GM23248 (cell line): ENCODE results near the gene MMP17. TPM values are rescaled to one million over a fixed set of nuclear protein-coding genes. Genes with fewer than 3 reads are reported as not detected.

ENCODE experiments used
- DNase-seq: peaks from one replicate; pipeline ENCODE4 v3.0.0-alpha.2; 2015
- H2AFZ ChIP-seq: fragments of 200-600 bp; sonication (generic); 2 replicates; pipeline ENCODE4 v1.6.1; 2016; ENCODE audit warnings: antibody characterized with exemption
- H3F3A ChIP-seq: fragments of 200-600 bp; sonication (generic); 2 replicates; pipeline ENCODE4 v1.6.1; 2016; ENCODE audit warnings: mild to moderate bottlenecking, antibody characterized with exemption, mixed run types; ENCODE audit not compliant: insufficient read depth
- H3K27ac ChIP-seq: fragments of 200-600 bp; sonication (generic); 2 replicates; pipeline ENCODE4 v1.5.1; 2016; ENCODE audit warnings: mild to moderate bottlenecking
- H3K27me3 ChIP-seq: fragments of 200-600 bp; sonication (generic); replicated peaks from 2 replicates; pipeline ENCODE4 v1.6.1; 2016; ENCODE audit warnings: mild to moderate bottlenecking; ENCODE audit not compliant: insufficient read depth
- H3K36me3 ChIP-seq: fragments of 200-600 bp; sonication (generic); 2 replicates; pipeline ENCODE4 v1.6.1; 2016; ENCODE audit warnings: low read depth, mild to moderate bottlenecking
- H3K4me1 ChIP-seq: fragments of 200-600 bp; sonication (generic); 2 replicates; pipeline ENCODE4 v1.6.1; 2016; ENCODE audit warnings: mild to moderate bottlenecking; ENCODE audit not compliant: insufficient read depth
- H3K4me2 ChIP-seq: fragments of 200-600 bp; sonication (generic); one replicate; pipeline ENCODE4 v1.6.1; 2016; ENCODE audit warnings: mild to moderate bottlenecking; ENCODE audit not compliant: unreplicated experiment
- H3K4me3 ChIP-seq: fragments of 200-600 bp; sonication (generic); 2 replicates; pipeline ENCODE4 v1.5.1; 2016; ENCODE audit warnings: mild to moderate bottlenecking
- H3K79me2 ChIP-seq: fragments of 200-600 bp; sonication (generic); 2 replicates; pipeline ENCODE4 v1.6.1; 2016; ENCODE audit warnings: mild to moderate bottlenecking; ENCODE audit not compliant: insufficient read depth
- H3K9ac ChIP-seq: fragments of 200-600 bp; sonication (generic); 2 replicates; pipeline ENCODE4 v1.6.1; 2016; ENCODE audit warnings: mild to moderate bottlenecking
- H3K9me2 ChIP-seq: fragments of 200-600 bp; sonication (generic); 2 replicates; pipeline ENCODE4 v1.6.1; 2016; ENCODE audit warnings: mixed run types, mild to moderate bottlenecking, moderate library complexity; ENCODE audit not compliant: insufficient read depth
- H3K9me3 ChIP-seq: fragments of 200-600 bp; sonication (generic); one replicate; pipeline ENCODE4 v1.6.1; 2017; ENCODE audit warnings: low read depth
- H4K20me1 ChIP-seq: fragments of 200-600 bp; sonication (generic); 2 replicates; pipeline ENCODE4 v1.6.0; 2016; ENCODE audit not compliant: insufficient read depth
- EZH2 ChIP-seq: fragments of 200-600 bp; sonication (generic); IDR thresholded peaks from 2 replicates; pipeline ENCODE4 v1.6.1; 2018; ENCODE audit warnings: antibody characterized with exemption, mild to moderate bottlenecking; ENCODE audit not compliant: insufficient read depth, poor library complexity, severe bottlenecking
- EZH2phosphoT487 ChIP-seq: fragments of 200-600 bp; sonication (generic); IDR thresholded peaks from 2 replicates; pipeline ENCODE4 v1.6.1; 2018; ENCODE audit warnings: antibody characterized with exemption, moderate library complexity, mild to moderate bottlenecking, low read depth; ENCODE audit not compliant: insufficient read depth
- WGBS, 2 experiments: methylation state at CpG; one replicate each; pipeline ENCODE4 v1.1.6; 2015 to 2017; ENCODE audit warnings: low lambda C conversion rate in 2 of 2, low coverage in 1 of 2; ENCODE audit errors: missing lambda C conversion rate in 2 of 2; 5-methylcytosine and 5-hydroxymethylcytosine counted together
- in situ Hi-C: fragments of 300-500 bp; cut with MboI; formaldehyde crosslinking; loops from 2 replicates; pipeline ENCODE4 v1.15.0; 2020
- polyA plus RNA-seq: library from polyadenylated mRNA; unstranded; fragments of >200 nt; fragmentation: Nextera tagmentation; extraction: Ambion mirVana; gene quantifications from 2 replicates; pipeline ENCODE4 v1.2.1, GENCODE V29; 2016
- total RNA-seq: library from RNA; depleted of rRNA; stranded (reverse); fragments of >200 nt; shearing (Covaris generic); gene quantifications from 2 replicates; pipeline ENCODE4 v1.2.3, GENCODE V29; 2014

MMP17 gene
- total and polyA plus RNA-seq, 2 experiments from 2014 or later: 10.1 to 52.1 TPM

GRCh38 chr12:131796754-131797587 is 31.2 kb upstream of the MMP17 start:
- H3K4me1 ChIP-seq: peaks cover 13% of the 10 kb centered on the region
- H3K36me3 ChIP-seq: no peaks in the 10 kb centered on the region; the same call in 1 of the 2 replicates
- H3F3A ChIP-seq: peaks cover 12% of the 10 kb centered on the region; the same call in 1 of the 2 replicates
- in situ Hi-C loops: no loop called here
- TF ChIP-seq EZH2phosphoT487: no peak
- TF ChIP-seq EZH2: no peak
- no peak overlapping the region for H3K27ac ChIP-seq
- H2AFZ ChIP-seq: no peak overlapping the region
- 91 to 93% methylated on average over 28 of the region's 28 CpGs for WGBS, 2 experiments
- no peaks in the 10 kb centered on the region for H3K79me2 ChIP-seq
- H3K9me2 ChIP-seq: no peaks in the 10 kb centered on the region
- DNase-seq: no peak
- H3K9me3 ChIP-seq: no peaks in the 10 kb centered on the region
- H3K27me3 ChIP-seq: no peaks in the 10 kb centered on the region
- H3K9ac ChIP-seq: no peak overlapping the region
- H4K20me1 ChIP-seq: no peaks in the 10 kb centered on the region
- no peak overlapping the region for H3K4me2 ChIP-seq
- no peak overlapping the region for H3K4me3 ChIP-seq

GRCh38 chr12:131797588-131797934 is 30.6 kb upstream of the MMP17 start:
- H3K4me3 ChIP-seq: no peak overlapping the region
- H3F3A ChIP-seq: peaks cover 11% of the 10 kb centered on the region; the same call in 1 of the 2 replicates
- H3K4me2 ChIP-seq: no peak overlapping the region
- no peak overlapping the region for H2AFZ ChIP-seq
- no peaks in the 10 kb centered on the region; the same call in 1 of the 2 replicates for H3K36me3 ChIP-seq
- TF ChIP-seq EZH2phosphoT487: no peak
- no peak for TF ChIP-seq EZH2
- H4K20me1 ChIP-seq: no peaks in the 10 kb centered on the region
- no peaks in the 10 kb centered on the region for H3K79me2 ChIP-seq
- no peaks in the 10 kb centered on the region for H3K9me2 ChIP-seq
- no peaks in the 10 kb centered on the region for H3K27me3 ChIP-seq
- in situ Hi-C loops: no loop called here
- no peaks in the 10 kb centered on the region for H3K9me3 ChIP-seq
- H3K27ac ChIP-seq: no peak overlapping the region
- WGBS, 2 experiments: 81 to 84% methylated on average over 10 of the region's 10 CpGs
- H3K9ac ChIP-seq: no peak overlapping the region
- peaks cover 13% of the 10 kb centered on the region for H3K4me1 ChIP-seq
- DNase-seq: no peak

GRCh38 chr12:131799195-131799594 is 29.0 kb upstream of the MMP17 start:
- 91 to 92% methylated on average over 21 of the region's 21 CpGs for WGBS, 2 experiments
- Histone ChIP-seq H3K4me1 (peaks cover 9% of the 10 kb centered on the region), H3K4me2 (no peak overlapping the region), H3K36me3 (no peaks in the 10 kb centered on the region; the same call in 1 of the 2 replicates), H3K9me3 (no peaks in the 10 kb centered on the region), H3K9me2 (no peaks in the 10 kb centered on the region), H3F3A (no peaks in the 10 kb centered on the region; the same call in 1 of the 2 replicates), H3K4me3 (no peak overlapping the region), H3K79me2 (no peaks in the 10 kb centered on the region), H3K27ac (no peak overlapping the region), H4K20me1 (no peaks in the 10 kb centered on the region), H3K27me3 (no peaks in the 10 kb centered on the region), H3K9ac (no peak overlapping the region), H2AFZ (no peak overlapping the region)
- in situ Hi-C loops: no loop called here
- no peak for DNase-seq
- TF ChIP-seq EZH2phosphoT487: no peak
- no peak for TF ChIP-seq EZH2

- no peak overlapping the region for H3K27ac ChIP-seq
These were observed 28.2 kb upstream of the MMP17 start for GRCh38 chr12:131799828-131800593.

More at GRCh38 chr12:131799828-131800593, 28.2 kb upstream of the MMP17 start:
- H3K9me3 ChIP-seq: no peaks in the 10 kb centered on the region
- H3F3A ChIP-seq: no peaks in the 10 kb centered on the region; the same call in 1 of the 2 replicates
- H2AFZ ChIP-seq: no peak overlapping the region
- H3K27me3 ChIP-seq: no peaks in the 10 kb centered on the region
- in situ Hi-C loops: no loop called here
- H3K79me2 ChIP-seq: no peaks in the 10 kb centered on the region
- no peaks in the 10 kb centered on the region for H4K20me1 ChIP-seq
- H3K36me3 ChIP-seq: no peaks in the 10 kb centered on the region; the same call in 1 of the 2 replicates
- no peak for TF ChIP-seq EZH2phosphoT487
- TF ChIP-seq EZH2: no peak
- DNase-seq: no peak
- peaks cover 14% of the 10 kb centered on the region for H3K4me1 ChIP-seq
- H3K4me2 ChIP-seq: no peak overlapping the region
- no peak overlapping the region for H3K4me3 ChIP-seq
- WGBS, 2 experiments: 93 to 95% methylated on average over 26 to 29 of the region's 29 CpGs
- H3K9me2 ChIP-seq: no peaks in the 10 kb centered on the region
- no peak overlapping the region for H3K9ac ChIP-seq
